HG03460 (cell line): ENCODE results near the gene TAF3.
"Not testable (repeated sequence)": the region's sequence is repeated elsewhere in the genome, so short reads cannot be mapped to it uniquely, and the experiment has no call there.

Experiments
- ATAC-seq: cut with Tn5 transposase; IDR thresholded peaks from one replicate; pipeline ENCODE4 v1.9.1; 2021; ENCODE audit not compliant: unreplicated experiment

Gene TAF3

DNA sequence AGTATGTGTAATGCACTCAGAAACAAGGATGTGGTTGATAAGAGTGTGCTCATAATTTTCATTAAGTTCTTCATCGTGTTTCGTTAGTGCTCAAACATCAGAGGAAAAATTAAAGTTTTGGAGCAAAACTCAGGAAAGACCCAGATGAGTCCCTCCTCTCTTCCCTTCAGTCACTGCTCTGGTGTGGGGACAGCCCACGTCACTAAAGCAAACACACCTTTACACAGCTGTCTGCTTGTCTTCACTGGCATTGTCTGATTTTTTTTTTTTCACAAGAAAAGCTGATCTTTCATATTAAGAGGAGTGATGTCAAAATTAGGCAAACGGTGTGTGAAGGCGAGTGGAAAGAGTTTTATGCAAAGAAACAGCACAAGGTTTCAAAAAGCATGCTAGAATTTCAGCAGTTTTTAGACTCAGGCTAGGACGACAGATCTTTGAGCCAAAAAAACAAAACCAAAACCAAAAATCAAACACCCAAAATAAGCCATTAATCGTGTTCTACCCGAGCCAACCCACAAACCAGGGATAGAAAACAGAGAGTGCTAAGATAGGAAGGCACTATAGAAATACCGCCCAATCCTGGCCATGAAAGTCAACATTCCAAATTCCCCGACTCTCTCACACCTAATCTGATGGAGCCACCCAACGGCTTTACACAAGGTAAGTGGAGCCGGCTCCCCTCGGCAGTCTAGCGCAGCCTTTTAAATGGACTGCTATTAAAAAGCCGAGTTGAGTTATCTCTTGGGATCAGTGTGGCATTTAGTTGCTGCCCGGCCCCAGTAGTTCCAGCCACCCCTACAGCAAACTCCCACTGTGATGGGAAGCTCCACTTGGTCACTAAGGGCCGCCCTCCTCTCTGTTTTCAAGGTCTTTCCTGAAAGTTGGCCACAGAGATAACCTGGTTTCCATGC is 208.3 kb downstream of the TAF3 start:
- ATAC-seq: no peak

DNA sequence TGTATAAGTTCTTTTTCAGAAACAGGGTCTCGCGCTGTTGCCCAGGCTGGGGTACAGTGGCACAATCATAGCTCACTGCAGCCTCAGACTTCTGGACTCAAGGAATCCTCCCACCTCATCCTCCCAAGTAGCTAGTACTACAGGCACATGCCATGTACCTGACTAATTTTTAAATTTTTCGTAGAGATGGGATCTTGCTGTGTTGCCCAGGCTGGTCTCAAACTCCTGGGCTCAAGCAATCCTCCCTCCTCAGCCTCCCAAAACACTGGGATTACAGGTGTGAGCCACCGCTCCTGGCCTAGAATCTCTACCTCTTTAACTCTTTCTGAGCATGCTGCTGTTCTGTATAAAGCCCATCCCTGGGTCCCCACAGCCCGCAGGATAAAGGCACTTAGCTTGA is 212.9 kb downstream of the TAF3 start:
- not testable (repeated sequence) for ATAC-seq

GRCh38 chr10:8032558-8032957 is 214.3 kb downstream of the TAF3 start:
- ATAC-seq: no peak

DNA sequence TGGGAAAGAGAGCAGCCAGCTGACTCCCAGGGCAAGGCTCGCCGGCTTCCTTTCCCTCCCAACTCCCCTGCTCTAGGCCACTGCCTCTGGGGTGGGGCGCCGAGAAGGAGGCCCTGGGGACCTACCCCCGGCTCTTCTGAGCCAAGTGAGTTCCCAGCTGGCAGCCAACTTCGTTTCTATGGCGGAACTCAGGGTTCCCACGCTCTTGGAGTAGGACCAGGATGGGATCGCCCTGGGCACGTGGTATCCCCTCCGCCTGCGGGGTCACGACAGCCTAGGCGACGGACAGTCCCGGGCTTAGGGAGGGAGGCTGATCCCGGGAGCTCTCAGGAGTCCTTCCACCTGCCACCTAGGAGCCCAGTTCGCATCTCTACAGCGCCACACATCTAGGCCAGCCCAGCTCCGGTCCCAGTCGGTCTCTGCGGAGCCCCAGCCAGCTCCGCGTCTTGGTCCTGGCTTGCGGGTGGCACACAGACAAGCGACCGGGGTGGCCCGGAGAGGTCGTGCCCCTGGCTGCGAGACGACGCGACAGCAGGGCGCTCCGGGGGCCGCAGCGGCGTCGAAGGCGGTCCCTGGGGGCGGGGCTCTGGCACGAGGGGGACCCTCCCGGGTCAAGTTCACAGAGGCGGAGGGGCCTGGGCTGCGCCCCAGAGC is 215.6 kb downstream of the TAF3 start:
- ATAC-seq: no peak

GRCh38 chr10:8034466-8035005 is 216.2 kb downstream of the TAF3 start:
- ATAC-seq: no peak

DNA sequence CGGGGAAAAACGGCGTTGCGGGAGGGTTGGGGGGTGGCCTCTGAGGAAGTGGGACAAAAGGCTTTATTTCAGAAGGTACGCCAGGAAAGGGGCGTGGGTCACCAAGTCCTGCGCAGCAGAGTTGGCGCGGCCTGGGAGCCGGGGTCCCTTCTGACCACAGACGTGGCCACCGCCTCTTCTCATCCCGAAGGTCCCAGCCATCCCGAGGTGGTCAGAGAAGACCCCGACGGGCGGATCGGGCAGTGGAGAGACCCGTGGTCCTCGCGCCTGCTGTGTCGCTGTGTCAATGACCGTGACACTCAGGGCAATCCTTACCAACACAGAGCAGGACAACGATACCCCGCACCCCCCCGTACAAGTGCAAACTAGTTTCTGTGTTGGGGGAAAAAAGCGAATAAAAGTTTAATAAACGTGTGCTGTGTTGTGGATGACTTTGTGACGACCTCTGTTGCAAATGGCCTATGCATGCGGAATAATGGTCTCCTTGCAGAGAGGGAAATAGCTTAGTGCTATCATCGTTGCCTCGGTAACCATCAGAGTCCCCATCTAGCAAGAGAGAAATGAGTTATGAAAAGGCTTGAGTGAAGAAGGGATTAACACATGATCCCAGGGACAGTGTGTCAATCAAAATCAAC is 216.8 kb downstream of the TAF3 start:
- no peak for ATAC-seq

- ATAC-seq: no peak
Measured at GRCh38 chr10:8035641-8036470, 217.6 kb downstream of the TAF3 start.

DNA sequence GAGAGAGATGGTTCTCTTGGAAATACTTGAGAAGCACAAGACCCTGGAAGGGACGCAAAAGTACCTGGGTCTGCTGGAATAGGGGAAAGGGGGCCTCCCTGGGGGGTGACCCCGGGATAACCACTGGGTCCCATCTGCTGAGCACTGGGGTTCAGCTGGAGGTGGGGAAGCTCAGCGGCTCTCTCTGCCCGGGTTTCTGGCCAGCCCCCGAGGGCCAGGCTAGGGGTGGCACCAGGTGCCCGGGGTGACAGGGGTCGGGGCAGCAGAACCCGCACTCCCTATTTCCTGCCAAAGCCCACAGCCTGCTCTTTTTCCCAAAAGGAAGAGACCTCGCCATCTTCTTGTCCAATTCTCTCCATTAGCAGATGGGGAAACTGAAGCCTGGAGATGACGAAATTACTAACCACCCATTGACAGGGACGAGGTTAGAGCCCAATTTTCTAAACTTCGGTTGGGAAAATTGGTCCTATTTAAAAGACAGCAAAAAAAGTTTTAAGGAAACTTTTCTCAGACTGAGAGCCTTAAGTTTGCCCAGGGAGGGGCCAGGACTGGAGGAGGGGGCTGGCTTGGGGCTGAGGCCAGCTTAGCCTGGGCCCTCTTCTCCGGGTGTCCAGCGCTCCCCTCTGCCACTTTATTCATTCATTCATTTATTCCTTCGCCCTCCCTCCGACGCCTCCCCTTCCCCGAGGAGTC is 218.3 kb downstream of the TAF3 start:
- no peak for ATAC-seq

DNA sequence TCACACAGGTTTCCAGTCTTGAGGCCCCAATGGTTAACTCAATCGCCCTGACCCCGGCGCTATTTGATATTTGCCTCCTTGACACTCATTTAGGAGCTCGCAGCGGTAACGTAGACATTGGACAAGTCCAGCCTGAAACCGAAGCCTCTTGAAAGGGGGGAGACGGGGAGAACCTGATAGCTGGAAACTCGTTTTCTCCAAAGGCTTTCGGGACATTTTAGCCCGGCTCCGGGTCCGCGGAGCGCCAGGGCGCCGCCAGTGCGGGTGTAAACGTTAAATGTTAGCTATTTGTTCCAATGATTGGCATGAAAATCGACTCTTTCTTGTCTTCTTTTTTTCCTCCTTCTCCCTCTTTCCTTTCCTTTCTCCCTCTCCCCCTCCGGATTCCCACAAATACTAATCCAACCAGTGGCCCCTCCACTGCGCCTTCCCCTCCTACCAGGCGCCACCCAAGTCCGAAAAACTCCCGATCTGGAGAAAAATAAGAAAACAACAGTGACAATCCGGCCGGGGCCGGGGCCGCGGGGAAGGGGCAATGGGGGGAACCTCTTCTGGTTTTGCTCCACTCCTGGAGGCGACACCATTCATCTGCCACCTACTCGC is 219.0 kb downstream of the TAF3 start:
- ATAC-seq: no peak

GRCh38 chr10:8037941-8038894 is 219.9 kb downstream of the TAF3 start:
- no peak for ATAC-seq

DNA sequence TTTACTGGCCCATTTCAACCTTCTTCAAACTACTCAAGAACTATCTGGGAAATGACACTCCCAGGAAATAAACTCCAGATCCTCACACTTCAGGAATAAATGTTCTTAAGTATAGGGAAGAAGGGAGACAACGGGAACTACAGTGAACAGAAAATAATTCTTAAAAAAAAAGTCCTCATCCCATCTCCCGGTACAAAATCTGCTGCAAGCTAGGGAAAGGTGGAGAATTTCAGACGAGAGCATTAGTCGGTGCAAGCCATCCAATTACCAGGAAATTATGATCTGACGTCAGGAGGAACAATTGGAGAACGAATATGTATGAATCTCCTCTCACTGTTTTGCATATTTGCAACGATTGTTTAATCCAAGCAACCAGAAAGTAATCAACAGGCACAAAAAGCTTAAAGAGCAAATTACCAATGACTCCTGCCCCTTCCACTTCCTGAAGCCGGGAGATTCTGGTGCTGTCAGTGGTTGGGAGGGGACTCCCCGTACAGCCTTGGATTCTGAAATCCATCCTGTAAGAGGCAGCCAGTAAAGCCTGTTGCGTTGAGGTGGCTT is 221.1 kb downstream of the TAF3 start:
- ATAC-seq: no peak

- ATAC-seq: no peak
Measured at GRCh38 chr10:8040651-8041050, 222.3 kb downstream of the TAF3 start.

- ATAC-seq: no peak
Measured at GRCh38 chr10:8041284-8041991, 223.1 kb downstream of the TAF3 start.

- ATAC-seq: no peak
Measured at GRCh38 chr10:8041992-8042720, 223.9 kb downstream of the TAF3 start.

DNA sequence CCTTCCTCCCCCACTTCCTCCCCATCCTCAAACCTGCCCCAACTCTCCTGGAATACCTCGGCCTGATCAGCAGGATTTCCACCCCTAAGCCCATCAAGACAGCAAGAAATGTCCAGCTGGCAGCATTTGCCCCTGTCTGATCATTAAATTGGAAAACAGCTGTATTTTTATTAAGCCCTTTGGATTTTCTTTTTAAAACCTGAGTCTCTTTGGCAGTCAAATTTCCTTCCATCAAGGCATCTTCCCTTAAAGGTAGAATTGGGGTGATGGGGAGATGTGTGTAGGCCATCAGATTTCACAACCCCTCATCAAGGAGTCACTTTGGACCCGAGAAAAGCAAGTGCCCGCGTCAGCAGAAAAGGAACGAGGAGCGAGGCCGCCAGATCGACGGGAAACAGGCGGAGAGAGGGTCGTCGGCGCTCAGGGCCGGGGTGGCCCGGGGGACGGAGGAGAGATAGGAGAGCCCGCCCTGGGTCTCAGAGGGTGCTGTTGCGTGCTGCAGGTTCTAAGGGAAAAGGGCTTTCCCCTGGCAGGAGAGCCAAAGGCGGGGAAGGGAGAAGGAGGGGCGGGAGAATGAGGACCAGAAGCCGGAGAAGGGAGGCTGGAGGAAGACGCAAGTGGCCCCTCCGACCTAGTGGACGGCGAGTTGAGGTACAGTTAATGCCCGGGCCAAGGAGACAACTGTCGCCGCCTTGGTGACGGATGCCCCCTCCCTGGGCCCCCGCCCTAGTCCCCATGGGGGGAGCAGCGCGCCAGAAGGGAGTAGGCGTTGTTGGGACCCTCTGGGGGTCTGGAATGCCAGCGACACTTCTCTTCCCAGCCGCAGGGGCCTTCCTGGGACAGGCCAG is 224.6 kb downstream of the TAF3 start:
- no peak for ATAC-seq
